ENCODE measurements around the gene TMIGD1.

GRCh38 chr17:30345527-30346075, 11.7 kb upstream of the TMIGD1 start:
- no peak for TF ChIP-seq CTCF (IDR thresholded peaks at IDR 0.05)
- no peak for TF ChIP-seq POLR2A (IDR thresholded peaks at IDR 0.05)
